Panc1 (cell line): ENCODE measurements around the gene ADGRB3. TPM values are rescaled to one million over a fixed set of nuclear protein-coding genes. Genes with fewer than 3 reads are reported as not detected.
"Not testable (repeated sequence)": the region's sequence is repeated elsewhere in the genome, so short reads cannot be mapped to it uniquely, and the experiment has no call there.

Source experiments
- ATAC-seq: fragments of 200-7000 bp; cut with Tn5 transposase; 2 replicates; pipeline ENCODE4 v1.9.1; 2020; ENCODE audit warnings: mild to moderate bottlenecking, moderate library complexity
- BruUV-seq: library from RNA; stranded (reverse); fragments of 400-500 nt; replicated peaks from 2 replicates; lab custom pipeline; 2021; lab: Mats Ljungman, UMichigan
- CTCF ChIA-PET: fragments of 300-600 bp; sonication (Branson Sonifier 250); formaldehyde crosslinking; loops from one replicate; lab custom pipeline; 2022; ENCODE audit warnings: antibody characterized with exemption; lab: Charles Lee
- POLR2A ChIA-PET: fragments of 300-600 bp; sonication (Branson Sonifier 250); formaldehyde crosslinking; loops from one replicate; lab custom pipeline; 2022; ENCODE audit warnings: antibody characterized with exemption; lab: Charles Lee
- DNase-seq: peaks from one replicate; pipeline ENCODE4 v3.0.0-alpha.2; 2010; ENCODE audit warnings: low read depth, low spot score
- H3K27ac ChIP-seq: 2 replicates; pipeline ENCODE4 v1.5.1; 2011; ENCODE audit warnings: mild to moderate bottlenecking, low read length, inconsistent platforms
- H3K27me3 ChIP-seq: fragments of 200-500 bp; sonication (Bioruptor generic); 2 replicates; pipeline ENCODE4 v1.6.0; 2014; ENCODE audit warnings: low read length, inconsistent platforms; ENCODE audit not compliant: control insufficient read depth, insufficient read depth
- H3K36me3 ChIP-seq: fragments of 200-500 bp; sonication (Bioruptor generic); 2 replicates; pipeline ENCODE4 v1.5.1; 2014; ENCODE audit warnings: inconsistent platforms, mild to moderate bottlenecking, low read length, moderate library complexity; ENCODE audit not compliant: control insufficient read depth, insufficient read depth
- H3K4me1 ChIP-seq: 2 replicates; pipeline ENCODE4 v1.5.1; 2011; ENCODE audit warnings: inconsistent platforms, mild to moderate bottlenecking, low read length, moderate library complexity; ENCODE audit not compliant: control insufficient read depth, insufficient read depth
- H3K4me3 ChIP-seq, 2 experiments: 2 replicates each; pipeline ENCODE4 v1.5.1; 2011 to 2012; ENCODE audit warnings: low read depth in 2 of 2, low read length in 2 of 2, mild to moderate bottlenecking in 2 of 2, inconsistent platforms in 1 of 2, moderate library complexity in 1 of 2
- H3K9me3 ChIP-seq: fragments of 200-500 bp; sonication (Bioruptor generic); 2 replicates; pipeline ENCODE4 v1.5.1; 2014; ENCODE audit warnings: low read depth, mild to moderate bottlenecking, inconsistent platforms, low read length, moderate library complexity; ENCODE audit not compliant: control insufficient read depth, insufficient read depth
- POLR2AphosphoS5 ChIP-seq: IDR thresholded peaks from 2 replicates; pipeline ENCODE4 v1.6.1; 2012; ENCODE audit warnings: mild to moderate bottlenecking, low read depth, low read length, moderate library complexity
- SIN3A ChIP-seq: IDR thresholded peaks from 2 replicates; pipeline ENCODE4 v1.6.1; 2012; ENCODE audit warnings: low read depth, mild to moderate bottlenecking, low read length, moderate library complexity, borderline replicate concordance; ENCODE audit not compliant: insufficient read depth
- TCF7L2 ChIP-seq: IDR thresholded peaks from 2 replicates; pipeline ENCODE4 v1.6.1; 2011; ENCODE audit warnings: mild to moderate bottlenecking, low read depth, low read length, inconsistent platforms
- in situ Hi-C: cut with HindIII; loops from 2 replicates; pipeline ENCODE4 v1.10.0; 2016; ENCODE audit warnings: low sequenced_read_pairs, low pct_unique_long_range_greater_than_20kb
- intact Hi-C: fragments of 100-400 bp; cut with micrococcal nuclease; formaldehyde crosslinking; loops from one replicate; pipeline ENCODE4 v1.10.0; 2022; ENCODE audit not compliant: unreplicated experiment
- total RNA-seq: library from RNA; stranded (reverse); gene quantifications from one replicate; pipeline ENCODE4 v1.2.1, GENCODE V29; 2021; ENCODE audit not compliant: unreplicated experiment
- TF ChIP-seq, protein P1 (sequence below): fragments of 450-650 bp; IDR thresholded peaks from 2 replicates; pipeline ENCODE4 v1.5.1; 2017; ENCODE audit warnings: mild to moderate bottlenecking
- TF ChIP-seq, protein P2 (sequence below), 2 experiments: IDR thresholded peaks; 2 replicates each; pipeline ENCODE4 v1.6.1; 2011 to 2012; ENCODE audit warnings: low read depth in 2 of 2, control low read depth in 1 of 2, low read length in 1 of 2, mild to moderate bottlenecking in 1 of 2, moderate library complexity in 1 of 2; ENCODE audit not compliant: insufficient read depth in 1 of 2

The ADGRB3 gene
- total RNA-seq, 1 experiment from 2014 or later = 0.10 TPM

DNA sequence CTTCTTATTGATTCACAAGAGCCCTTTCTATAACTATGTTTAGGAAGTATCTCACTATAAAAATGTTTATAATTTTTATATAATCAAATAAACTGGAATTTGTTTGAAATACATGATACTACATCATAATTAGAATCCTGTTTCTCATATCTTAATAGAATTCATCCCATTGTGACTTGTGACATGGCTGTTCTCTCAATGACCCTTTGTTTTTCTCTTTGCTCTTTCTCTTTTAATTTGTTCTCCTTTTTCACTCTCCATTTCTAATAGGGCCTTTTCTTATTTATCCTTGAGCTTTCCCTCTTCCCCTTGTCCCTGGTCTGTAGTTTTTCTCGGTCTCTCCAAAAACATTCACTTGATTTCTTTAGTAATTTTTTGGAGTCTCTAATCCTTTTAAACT is 111.3 kb downstream of the ADGRB3 start:
- in situ Hi-C loops = no loop called here
- Histone ChIP-seq H3K4me1 (no peaks in the 10 kb centered on the region), H3K9me3 (no peaks in the 10 kb centered on the region), H3K4me3 (no peak overlapping the region), H3K36me3 (no peaks in the 10 kb centered on the region), H3K27ac (no peak overlapping the region), H3K27me3 (no peaks in the 10 kb centered on the region)
- DNase-seq (no peak), ATAC-seq (no peak)
- ChIA-PET CTCF (no interaction called here), POLR2A (no interaction called here)
- no TSS peak for BruUV-seq
- TF ChIP-seq, protein P1, sequence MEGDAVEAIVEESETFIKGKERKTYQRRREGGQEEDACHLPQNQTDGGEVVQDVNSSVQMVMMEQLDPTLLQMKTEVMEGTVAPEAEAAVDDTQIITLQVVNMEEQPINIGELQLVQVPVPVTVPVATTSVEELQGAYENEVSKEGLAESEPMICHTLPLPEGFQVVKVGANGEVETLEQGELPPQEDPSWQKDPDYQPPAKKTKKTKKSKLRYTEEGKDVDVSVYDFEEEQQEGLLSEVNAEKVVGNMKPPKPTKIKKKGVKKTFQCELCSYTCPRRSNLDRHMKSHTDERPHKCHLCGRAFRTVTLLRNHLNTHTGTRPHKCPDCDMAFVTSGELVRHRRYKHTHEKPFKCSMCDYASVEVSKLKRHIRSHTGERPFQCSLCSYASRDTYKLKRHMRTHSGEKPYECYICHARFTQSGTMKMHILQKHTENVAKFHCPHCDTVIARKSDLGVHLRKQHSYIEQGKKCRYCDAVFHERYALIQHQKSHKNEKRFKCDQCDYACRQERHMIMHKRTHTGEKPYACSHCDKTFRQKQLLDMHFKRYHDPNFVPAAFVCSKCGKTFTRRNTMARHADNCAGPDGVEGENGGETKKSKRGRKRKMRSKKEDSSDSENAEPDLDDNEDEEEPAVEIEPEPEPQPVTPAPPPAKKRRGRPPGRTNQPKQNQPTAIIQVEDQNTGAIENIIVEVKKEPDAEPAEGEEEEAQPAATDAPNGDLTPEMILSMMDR = no peak
- TF ChIP-seq TCF7L2 = no peak
- TF ChIP-seq, protein P2, sequence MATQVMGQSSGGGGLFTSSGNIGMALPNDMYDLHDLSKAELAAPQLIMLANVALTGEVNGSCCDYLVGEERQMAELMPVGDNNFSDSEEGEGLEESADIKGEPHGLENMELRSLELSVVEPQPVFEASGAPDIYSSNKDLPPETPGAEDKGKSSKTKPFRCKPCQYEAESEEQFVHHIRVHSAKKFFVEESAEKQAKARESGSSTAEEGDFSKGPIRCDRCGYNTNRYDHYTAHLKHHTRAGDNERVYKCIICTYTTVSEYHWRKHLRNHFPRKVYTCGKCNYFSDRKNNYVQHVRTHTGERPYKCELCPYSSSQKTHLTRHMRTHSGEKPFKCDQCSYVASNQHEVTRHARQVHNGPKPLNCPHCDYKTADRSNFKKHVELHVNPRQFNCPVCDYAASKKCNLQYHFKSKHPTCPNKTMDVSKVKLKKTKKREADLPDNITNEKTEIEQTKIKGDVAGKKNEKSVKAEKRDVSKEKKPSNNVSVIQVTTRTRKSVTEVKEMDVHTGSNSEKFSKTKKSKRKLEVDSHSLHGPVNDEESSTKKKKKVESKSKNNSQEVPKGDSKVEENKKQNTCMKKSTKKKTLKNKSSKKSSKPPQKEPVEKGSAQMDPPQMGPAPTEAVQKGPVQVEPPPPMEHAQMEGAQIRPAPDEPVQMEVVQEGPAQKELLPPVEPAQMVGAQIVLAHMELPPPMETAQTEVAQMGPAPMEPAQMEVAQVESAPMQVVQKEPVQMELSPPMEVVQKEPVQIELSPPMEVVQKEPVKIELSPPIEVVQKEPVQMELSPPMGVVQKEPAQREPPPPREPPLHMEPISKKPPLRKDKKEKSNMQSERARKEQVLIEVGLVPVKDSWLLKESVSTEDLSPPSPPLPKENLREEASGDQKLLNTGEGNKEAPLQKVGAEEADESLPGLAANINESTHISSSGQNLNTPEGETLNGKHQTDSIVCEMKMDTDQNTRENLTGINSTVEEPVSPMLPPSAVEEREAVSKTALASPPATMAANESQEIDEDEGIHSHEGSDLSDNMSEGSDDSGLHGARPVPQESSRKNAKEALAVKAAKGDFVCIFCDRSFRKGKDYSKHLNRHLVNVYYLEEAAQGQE (IDR thresholded peaks at IDR 0.05; ENCODE audit: insufficient read depth in 1 of 2, low read depth in 2 of 2, low read length in 1 of 2) = no peak
- TF ChIP-seq SIN3A = no peak
- no peak for TF ChIP-seq POLR2AphosphoS5
- intact Hi-C loops = no loop called here

DNA sequence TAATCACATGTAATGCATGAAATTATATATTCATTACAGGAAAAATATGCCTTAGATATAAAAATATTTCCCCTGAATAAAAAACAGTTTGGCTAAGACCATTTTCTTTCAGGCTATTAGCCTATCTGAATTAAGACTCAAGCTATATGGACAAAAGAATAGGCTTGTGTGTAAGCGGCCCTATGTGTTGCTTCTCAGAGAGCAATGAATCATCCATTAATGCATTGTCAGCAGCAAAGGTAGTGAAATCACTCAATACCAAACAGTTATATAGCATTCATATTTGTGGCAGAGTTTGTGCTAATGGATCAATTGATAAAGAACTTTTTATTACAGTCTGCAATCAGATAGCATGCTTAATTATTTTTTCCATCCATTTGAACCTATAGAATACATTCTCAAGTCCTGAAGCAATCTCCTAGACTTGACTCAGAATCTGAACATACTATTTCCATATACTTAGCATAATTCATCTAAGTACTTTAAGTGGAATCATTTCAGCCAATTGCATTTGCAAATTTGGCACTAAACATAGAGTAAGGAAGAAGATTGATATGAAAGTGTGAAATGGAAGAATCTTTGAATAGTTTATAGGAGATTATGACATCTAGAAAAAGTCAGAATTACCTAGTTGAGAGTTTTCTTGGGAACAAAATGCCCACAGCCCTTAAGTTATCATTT is 112.2 kb downstream of the ADGRB3 start:
- ChIA-PET CTCF (no interaction called here), POLR2A (no interaction called here)
- ATAC-seq = no peak
- Histone ChIP-seq H3K4me3 (no peak overlapping the region), H3K36me3 (no peaks in the 10 kb centered on the region), H3K27me3 (no peaks in the 10 kb centered on the region), H3K27ac (no peak overlapping the region), H3K9me3 (no peaks in the 10 kb centered on the region), H3K4me1 (no peaks in the 10 kb centered on the region)
- no peak for DNase-seq
- no peak for TF ChIP-seq TCF7L2
- TF ChIP-seq POLR2AphosphoS5 = no peak
- TF ChIP-seq SIN3A = no peak
- TF ChIP-seq, protein P1 = no peak
- TF ChIP-seq, protein P2 (IDR thresholded peaks at IDR 0.05; ENCODE audit: insufficient read depth in 1 of 2, low read depth in 2 of 2, low read length in 1 of 2) = no peak
- in situ Hi-C loops (no loop called here), intact Hi-C loops (no loop called here)
- no TSS peak for BruUV-seq

DNA sequence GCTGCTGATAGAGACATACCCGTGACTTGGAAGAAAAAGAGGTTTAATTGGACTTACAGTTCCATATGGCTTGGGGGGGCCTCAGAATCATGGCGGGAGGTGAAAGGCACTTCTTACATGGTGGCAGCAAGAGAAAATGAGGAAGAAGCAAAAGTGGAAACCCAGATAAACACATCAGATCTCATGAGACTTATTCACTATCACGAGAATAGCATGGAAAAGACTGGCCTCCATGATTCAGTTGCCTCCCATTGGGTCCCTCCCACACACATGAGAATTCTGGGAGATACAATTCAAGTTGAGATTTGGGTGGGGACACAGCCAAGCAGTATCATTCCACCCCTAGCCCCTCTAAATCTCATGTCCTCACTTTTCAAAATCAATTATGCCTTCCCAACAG is 112.8 kb downstream of the ADGRB3 start:
- POLR2A ChIA-PET, CTCF ChIA-PET: not testable (repeated sequence)

More for the DNA sequence above, 112.8 kb downstream of the ADGRB3 start:
- H3K36me3 ChIP-seq, DNase-seq, intact Hi-C loops, BruUV-seq, in situ Hi-C loops, H3K9me3 ChIP-seq, H3K27ac ChIP-seq, H3K27me3 ChIP-seq, H3K4me1 ChIP-seq, H3K4me3 ChIP-seq, ATAC-seq: not testable (repeated sequence)
